SU-DHL-6 (cell line): ENCODE data around the gene CARD19.

ENCODE experiments used
- H2AFZ ChIP-seq: fragments of 200-600 bp; sonication (generic); 2 replicates; pipeline ENCODE4 v1.6.1; 2014; ENCODE audit warnings: low read depth, mild to moderate bottlenecking, moderate library complexity, mixed read lengths, antibody characterized with exemption, low read length; ENCODE audit not compliant: severe bottlenecking
- H3F3A ChIP-seq: fragments of 200-600 bp; shearing (Covaris generic); 2 replicates; pipeline ENCODE4 v1.6.0; 2016; ENCODE audit warnings: antibody characterized with exemption, mild to moderate bottlenecking; ENCODE audit not compliant: insufficient read depth
- H3K27ac ChIP-seq: fragments of 200-600 bp; sonication (generic); 2 replicates; pipeline ENCODE4 v1.5.1; 2016; ENCODE audit warnings: low read depth, mild to moderate bottlenecking, low read length, moderate library complexity, mixed read lengths
- H3K27me3 ChIP-seq: fragments of 200-600 bp; sonication (generic), shearing (Covaris generic); 2 replicates; pipeline ENCODE4 v1.6.0; 2014; ENCODE audit warnings: mild to moderate bottlenecking, low read length
- H3K36me3 ChIP-seq: fragments of 200-600 bp; sonication (generic); 2 replicates; pipeline ENCODE4 v1.6.1; 2014; ENCODE audit warnings: mild to moderate bottlenecking, low read length, mixed read lengths
- H3K4me2 ChIP-seq: fragments of 300-600, 200-600 bp; shearing (Covaris generic), sonication (generic); 2 replicates; pipeline ENCODE4 v1.6.0; 2014; ENCODE audit warnings: low read length, low read depth, mild to moderate bottlenecking; ENCODE audit not compliant: poor library complexity, severe bottlenecking
- H3K4me3 ChIP-seq: fragments of 200-600 bp; sonication (generic); 2 replicates; pipeline ENCODE4 v1.5.1; 2014; ENCODE audit warnings: antibody characterized with exemption, low read length, mild to moderate bottlenecking, mixed read lengths; ENCODE audit not compliant: insufficient read depth, poor library complexity, severe bottlenecking
- H3K79me2 ChIP-seq: fragments of 200-600 bp; sonication (generic); 2 replicates; pipeline ENCODE4 v1.6.1; 2014; ENCODE audit warnings: mild to moderate bottlenecking, low read length, moderate library complexity; ENCODE audit not compliant: insufficient read depth
- H3K9ac ChIP-seq: fragments of 200-600 bp; sonication (generic); 2 replicates; pipeline ENCODE4 v1.7.0; 2014; ENCODE audit warnings: mild to moderate bottlenecking, low read length
- H3K9me2 ChIP-seq: fragments of 200-600 bp; sonication (generic); replicated peaks from 2 replicates; pipeline ENCODE4 v1.6.1; 2014; ENCODE audit warnings: low read length; ENCODE audit not compliant: insufficient read depth
- H3K9me3 ChIP-seq: fragments of 200-600 bp; sonication (generic); 2 replicates; pipeline ENCODE4 v1.6.1; 2014; ENCODE audit warnings: low read length, mixed read lengths; ENCODE audit not compliant: insufficient read depth
- H4K20me1 ChIP-seq: fragments of 200-600 bp; sonication (generic); 2 replicates; pipeline ENCODE4 v1.6.1; 2014; ENCODE audit warnings: low read depth, mild to moderate bottlenecking, antibody characterized with exemption, low read length, moderate library complexity, mixed read lengths
- EZH2phosphoT487 ChIP-seq: fragments of 200-600 bp; sonication (generic), shearing (Covaris generic); conservative IDR thresholded peaks from 2 replicates; pipeline ENCODE4 v1.6.1; 2018; ENCODE audit warnings: mild to moderate bottlenecking, antibody characterized with exemption, low read length, moderate library complexity, mixed read lengths
- TF ChIP-seq, protein P1 (sequence below): fragments of 200-600 bp; sonication (generic); IDR thresholded peaks from one replicate; pipeline ENCODE4 v1.5.1; 2017; ENCODE audit warnings: antibody characterized with exemption, mild to moderate bottlenecking, low read length, moderate library complexity; ENCODE audit not compliant: insufficient read depth, poor library complexity, severe bottlenecking

The CARD19 gene

DNA sequence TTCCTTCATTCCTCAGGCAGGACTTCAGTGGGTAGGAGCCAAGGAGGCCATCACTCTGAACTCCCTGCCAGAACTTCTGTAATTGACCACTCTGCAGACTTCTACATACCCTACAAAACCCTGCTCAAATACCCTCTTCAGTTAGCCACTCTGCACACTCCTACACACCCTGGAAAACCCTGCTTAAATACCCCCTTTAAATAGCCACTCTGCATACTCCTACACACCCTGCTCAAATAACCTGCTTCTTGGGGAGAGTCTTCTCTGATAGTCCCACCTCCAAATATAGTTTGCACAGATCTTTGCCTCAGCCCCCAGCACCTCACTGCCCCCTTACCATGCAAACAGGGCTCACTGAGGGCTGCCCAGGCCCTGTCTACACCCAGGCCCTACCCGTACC, 18.6 kb upstream of the CARD19 start:
- no peaks in the 10 kb centered on the region for H3K36me3 ChIP-seq
- no peaks in the 10 kb centered on the region for H3K9me2 ChIP-seq
- no peaks in the 10 kb centered on the region for H3K79me2 ChIP-seq
- H3K27me3 ChIP-seq = no peaks in the 10 kb centered on the region
- no peak overlapping the region for H3K4me3 ChIP-seq
- H3K9ac ChIP-seq = no peak overlapping the region
- no peak overlapping the region for H3K27ac ChIP-seq
- no peaks in the 10 kb centered on the region for H3K9me3 ChIP-seq
- no peaks in the 10 kb centered on the region for H3F3A ChIP-seq
- no peaks in the 10 kb centered on the region for H4K20me1 ChIP-seq
- H2AFZ ChIP-seq = no peak overlapping the region
- no peak overlapping the region for H3K4me2 ChIP-seq
- TF ChIP-seq, protein P1, sequence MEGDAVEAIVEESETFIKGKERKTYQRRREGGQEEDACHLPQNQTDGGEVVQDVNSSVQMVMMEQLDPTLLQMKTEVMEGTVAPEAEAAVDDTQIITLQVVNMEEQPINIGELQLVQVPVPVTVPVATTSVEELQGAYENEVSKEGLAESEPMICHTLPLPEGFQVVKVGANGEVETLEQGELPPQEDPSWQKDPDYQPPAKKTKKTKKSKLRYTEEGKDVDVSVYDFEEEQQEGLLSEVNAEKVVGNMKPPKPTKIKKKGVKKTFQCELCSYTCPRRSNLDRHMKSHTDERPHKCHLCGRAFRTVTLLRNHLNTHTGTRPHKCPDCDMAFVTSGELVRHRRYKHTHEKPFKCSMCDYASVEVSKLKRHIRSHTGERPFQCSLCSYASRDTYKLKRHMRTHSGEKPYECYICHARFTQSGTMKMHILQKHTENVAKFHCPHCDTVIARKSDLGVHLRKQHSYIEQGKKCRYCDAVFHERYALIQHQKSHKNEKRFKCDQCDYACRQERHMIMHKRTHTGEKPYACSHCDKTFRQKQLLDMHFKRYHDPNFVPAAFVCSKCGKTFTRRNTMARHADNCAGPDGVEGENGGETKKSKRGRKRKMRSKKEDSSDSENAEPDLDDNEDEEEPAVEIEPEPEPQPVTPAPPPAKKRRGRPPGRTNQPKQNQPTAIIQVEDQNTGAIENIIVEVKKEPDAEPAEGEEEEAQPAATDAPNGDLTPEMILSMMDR = no peak
- no peak for TF ChIP-seq EZH2phosphoT487

DNA sequence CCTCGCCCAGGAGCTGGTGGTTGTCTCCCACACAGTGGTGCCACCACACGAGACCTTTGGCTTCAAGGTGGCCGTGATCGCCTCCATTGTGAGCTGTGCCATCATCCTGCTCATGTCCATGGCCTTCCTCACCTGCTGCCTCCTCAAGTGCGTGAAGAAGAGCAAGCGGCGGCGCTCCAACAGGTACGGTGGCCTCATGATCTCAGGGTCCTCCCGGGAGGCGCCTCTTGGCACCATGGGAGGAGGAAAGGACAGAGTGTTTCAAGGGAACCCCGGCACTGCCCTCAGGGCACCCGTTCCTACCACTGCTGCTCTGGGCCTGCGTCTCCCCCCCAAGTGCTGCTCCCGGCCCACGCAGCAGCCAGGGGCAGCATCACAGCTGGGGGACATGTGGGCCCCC, 18.2 kb upstream of the CARD19 start:
- Histone ChIP-seq H3K27me3 (no peaks in the 10 kb centered on the region), H3K9ac (no peak overlapping the region), H4K20me1 (no peaks in the 10 kb centered on the region), H2AFZ (no peak overlapping the region), H3K9me3 (no peaks in the 10 kb centered on the region), H3K4me3 (no peak overlapping the region), H3K4me2 (no peak overlapping the region), H3K36me3 (no peaks in the 10 kb centered on the region), H3F3A (no peaks in the 10 kb centered on the region), H3K79me2 (no peaks in the 10 kb centered on the region), H3K27ac (no peak overlapping the region), H3K9me2 (no peaks in the 10 kb centered on the region)
- TF ChIP-seq EZH2phosphoT487 = no peak
- TF ChIP-seq, protein P1 = no peak

DNA sequence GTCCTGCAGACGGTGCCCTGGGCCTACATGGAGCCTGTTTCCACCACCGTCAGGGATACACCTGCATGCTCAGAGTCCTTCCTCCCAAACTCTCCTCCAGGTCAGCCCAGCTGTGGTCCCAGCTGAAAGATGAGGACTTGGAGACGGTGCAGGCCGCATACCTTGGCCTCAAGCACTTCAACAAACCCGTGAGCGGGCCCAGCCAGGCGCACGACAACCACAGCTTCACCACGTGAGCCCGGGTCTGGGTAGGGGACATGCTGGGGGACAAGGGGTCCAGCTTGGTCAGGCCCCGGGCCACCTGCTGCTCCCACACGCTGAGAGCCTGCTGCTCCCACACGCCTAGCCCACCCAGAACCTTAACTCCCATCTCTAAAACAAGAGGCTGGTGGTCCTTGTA, 16.6 kb upstream of the CARD19 start:
- TF ChIP-seq, protein P1 = no peak
- TF ChIP-seq EZH2phosphoT487 = no peak
- Histone ChIP-seq H3K27ac (no peak overlapping the region), H3K4me2 (no peak overlapping the region), H3K9me2 (no peaks in the 10 kb centered on the region), H3K79me2 (no peaks in the 10 kb centered on the region), H4K20me1 (no peaks in the 10 kb centered on the region), H3K27me3 (no peaks in the 10 kb centered on the region), H2AFZ (no peak overlapping the region), H3K36me3 (no peaks in the 10 kb centered on the region), H3K4me3 (no peak overlapping the region), H3F3A (no peaks in the 10 kb centered on the region), H3K9ac (no peak overlapping the region), H3K9me3 (no peaks in the 10 kb centered on the region)

DNA sequence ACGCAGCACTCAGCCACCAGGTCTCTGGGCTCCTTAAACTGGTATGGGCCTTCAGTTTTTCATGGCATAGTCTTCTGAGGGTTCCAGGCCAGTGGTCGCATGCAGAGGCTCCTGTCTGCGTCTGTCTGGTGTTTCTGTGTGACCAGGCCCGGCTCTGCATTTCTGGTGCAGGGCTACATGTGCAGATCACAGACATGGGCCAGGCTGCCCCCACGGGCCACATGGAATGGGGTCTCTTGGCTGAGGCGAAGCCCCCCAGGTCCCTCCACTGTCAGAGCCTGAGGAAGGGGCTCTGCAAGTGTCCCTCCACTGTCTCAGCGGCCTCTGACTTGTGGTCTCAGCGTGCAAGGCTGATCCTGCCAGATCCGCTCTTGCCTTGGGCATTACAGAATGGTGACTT, 15.6 kb upstream of the CARD19 start:
- TF ChIP-seq EZH2phosphoT487 = no peak
- TF ChIP-seq, protein P1 = no peak
- Histone ChIP-seq H3K79me2 (no peaks in the 10 kb centered on the region), H4K20me1 (no peaks in the 10 kb centered on the region), H3K9ac (no peak overlapping the region), H3K9me3 (no peaks in the 10 kb centered on the region), H3K4me2 (no peak overlapping the region), H3K9me2 (no peaks in the 10 kb centered on the region), H3K4me3 (no peak overlapping the region), H3K27ac (no peak overlapping the region), H3K27me3 (no peaks in the 10 kb centered on the region), H3F3A (no peaks in the 10 kb centered on the region), H3K36me3 (no peaks in the 10 kb centered on the region), H2AFZ (no peak overlapping the region)
